ENCODE data around the gene PTPN4. TPM values are rescaled to one million over a fixed set of nuclear protein-coding genes. Genes with fewer than 3 reads are reported as not detected.

The PTPN4 gene
- total and polyA plus RNA-seq, 4 donors = 4.2 to 70.7 (median 27.0) TPM

GRCh38 chr2:119820275-119820674 is 60.6 kb downstream of the PTPN4 start:
- H3K9ac ChIP-seq (ENCODE audit: insufficient read depth in 1 of 2, low read length in 2 of 2) = no peak overlapping the region
- no peak for TF ChIP-seq CTCF (IDR thresholded peaks at IDR 0.05; ENCODE audit: control extremely low read depth, extremely low read depth)
- H3K27ac ChIP-seq (ENCODE audit: low read depth in 1 of 2, low read length in 1 of 2) = no peak overlapping the region
- DNase-seq (peak in 2 of 3 donors; percentile 12 to 47), ATAC-seq (ENCODE audit: insufficient read depth, low FRiP score) (no peak)
- H3K4me1 ChIP-seq (ENCODE audit: control insufficient read depth in 5 of 5, insufficient read depth in 5 of 5, low read length in 5 of 5) = peaks cover 0 to 3% (median 0%) of the 10 kb centered on the region in 5 donors
- no peaks in the 10 kb centered on the region for H3K27me3 ChIP-seq (ENCODE audit: control insufficient read depth in 3 of 3, insufficient read depth in 3 of 3, low read length in 2 of 3)
- no peaks in the 10 kb centered on the region for H3K9me3 ChIP-seq (ENCODE audit: control insufficient read depth in 4 of 4, insufficient read depth in 3 of 4, low read length in 3 of 4)
- H3K4me3 ChIP-seq = no peak overlapping the region
- no peaks in the 10 kb centered on the region for H3K36me3 ChIP-seq (ENCODE audit: control insufficient read depth in 4 of 4, insufficient read depth in 4 of 4, low read length in 4 of 4)

GRCh38 chr2:119821266-119821665 is 61.5 kb downstream of the PTPN4 start:
- no peak for TF ChIP-seq CTCF (IDR thresholded peaks at IDR 0.05; ENCODE audit: control extremely low read depth, extremely low read depth)
- Histone ChIP-seq H3K4me3 (no peak overlapping the region), H3K36me3 (ENCODE audit: control insufficient read depth in 4 of 4, insufficient read depth in 4 of 4, low read length in 4 of 4) (no peaks in the 10 kb centered on the region), H3K4me1 (ENCODE audit: control insufficient read depth in 5 of 5, insufficient read depth in 5 of 5, low read length in 5 of 5) (peaks cover 0 to 3% (median 0%) of the 10 kb centered on the region in 5 donors), H3K27ac (ENCODE audit: low read depth in 1 of 2, low read length in 1 of 2) (no peak overlapping the region), H3K27me3 (ENCODE audit: control insufficient read depth in 3 of 3, insufficient read depth in 3 of 3, low read length in 2 of 3) (no peaks in the 10 kb centered on the region), H3K9ac (ENCODE audit: insufficient read depth in 1 of 2, low read length in 2 of 2) (no peak overlapping the region), H3K9me3 (ENCODE audit: control insufficient read depth in 4 of 4, insufficient read depth in 3 of 4, low read length in 3 of 4) (no peaks in the 10 kb centered on the region)
- ATAC-seq (ENCODE audit: insufficient read depth, low FRiP score) = no peak
- WGBS, 2 donors = 89 to 91% methylated on average over 2 of the region's 2 CpGs
- no peak for DNase-seq

- Histone ChIP-seq H3K9me3 (ENCODE audit: control insufficient read depth in 4 of 4, insufficient read depth in 3 of 4, low read length in 3 of 4) (no peaks in the 10 kb centered on the region), H3K27ac (ENCODE audit: low read depth in 1 of 2, low read length in 1 of 2) (no peak overlapping the region), H3K4me3 (no peak overlapping the region), H3K9ac (ENCODE audit: insufficient read depth in 1 of 2, low read length in 2 of 2) (peak overlapping the region in 1 of 2 donors; percentile 40), H3K27me3 (ENCODE audit: control insufficient read depth in 3 of 3, insufficient read depth in 3 of 3, low read length in 2 of 3) (no peaks in the 10 kb centered on the region), H3K36me3 (ENCODE audit: control insufficient read depth in 4 of 4, insufficient read depth in 4 of 4, low read length in 4 of 4) (no peaks in the 10 kb centered on the region), H3K4me1 (ENCODE audit: control insufficient read depth in 5 of 5, insufficient read depth in 5 of 5, low read length in 5 of 5) (peaks cover 0 to 3% (median 0%) of the 10 kb centered on the region in 5 donors)
- DNase-seq (peak; percentile 34 to 67 (median 58)), ATAC-seq (ENCODE audit: insufficient read depth, low FRiP score) (no peak)
- peak; percentile 21 for TF ChIP-seq CTCF (IDR thresholded peaks at IDR 0.05; ENCODE audit: control extremely low read depth, extremely low read depth)
- WGBS, 2 donors = 43 to 49% methylated on average over 7 of the region's 7 CpGs
These were observed 64.1 kb downstream of the PTPN4 start for GRCh38 chr2:119823734-119824334.
